NCI-H446 (cell line): ENCODE measurements around the gene RHOB.

Experiments
- DNase-seq, 2 experiments: peaks; one replicate each; lab custom pipeline; 2025; lab: John Stamatoyannopoulos, UW

RHOB gene

GRCh38 chr2:20475567-20475952, 28.7 kb downstream of the RHOB start:
- no peak for DNase-seq

GRCh38 chr2:20476481-20476880, 29.6 kb downstream of the RHOB start:
- no peak for DNase-seq

DNA sequence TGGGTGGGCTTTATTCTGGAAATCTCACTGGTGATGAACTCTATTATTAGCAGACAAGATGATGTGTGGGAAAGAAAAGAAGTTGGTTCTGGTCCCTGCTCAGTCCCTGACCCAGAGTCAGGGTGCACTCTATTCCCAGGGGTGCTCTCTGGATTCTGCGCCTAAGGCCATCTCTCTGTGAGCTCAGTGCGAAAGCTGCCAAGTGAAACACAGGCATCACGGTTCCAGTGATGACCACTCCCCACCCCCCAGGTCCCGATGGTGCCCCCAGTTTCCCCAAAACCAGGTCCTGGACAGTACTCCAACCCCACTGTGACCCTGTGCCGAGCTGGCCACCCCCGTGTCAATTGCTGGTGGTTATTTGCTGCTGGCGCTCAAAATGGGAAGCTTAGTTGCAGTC, 30.1 kb downstream of the RHOB start:
- DNase-seq = no peak

- no peak for DNase-seq
Measured at GRCh38 chr2:20478961-20479360, 32.1 kb downstream of the RHOB start.

- no peak for DNase-seq
Measured at GRCh38 chr2:20479835-20480234, 33.0 kb downstream of the RHOB start.

GRCh38 chr2:20480913-20481312, 34.0 kb downstream of the RHOB start:
- no peak for DNase-seq

- no peak for DNase-seq
Measured at GRCh38 chr2:20481798-20482405, 35.0 kb downstream of the RHOB start.

- DNase-seq = no peak
Measured at GRCh38 chr2:20482725-20483124, 35.9 kb downstream of the RHOB start.

DNA sequence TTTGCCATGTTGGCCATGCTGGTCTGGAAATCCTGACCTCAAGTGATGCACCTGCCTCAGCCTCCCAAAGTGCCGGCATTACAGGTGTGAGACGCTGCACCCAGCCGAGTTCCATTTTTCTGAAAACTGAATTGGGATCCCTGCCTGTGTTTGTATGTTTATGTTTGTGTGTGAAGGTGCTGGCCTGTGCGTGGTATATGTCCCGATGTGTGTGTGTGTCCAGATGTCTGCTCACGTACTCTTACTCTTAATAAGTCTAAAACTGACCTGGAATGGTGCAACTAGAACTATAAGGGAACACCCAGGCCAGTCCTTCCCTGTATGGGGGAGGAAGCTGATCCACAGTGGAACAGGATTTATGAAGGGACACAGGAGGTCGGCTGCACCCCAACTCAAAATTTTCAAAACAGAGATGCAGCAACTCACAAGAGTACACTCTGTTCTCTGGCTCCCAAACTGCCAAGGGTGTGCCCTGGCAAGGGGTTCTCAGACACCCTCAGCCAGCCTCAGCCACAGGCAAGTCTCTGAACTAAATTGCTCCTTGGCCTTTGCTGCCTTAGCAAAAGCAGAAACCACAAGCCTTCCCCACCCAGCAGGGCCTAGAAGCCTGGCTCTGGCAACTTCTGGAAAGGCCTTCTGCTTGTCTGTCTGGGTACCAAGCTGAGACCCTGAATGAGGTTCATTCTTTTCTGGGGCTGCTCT, 36.5 kb downstream of the RHOB start:
- no peak for DNase-seq

GRCh38 chr2:20484034-20484617, 37.3 kb downstream of the RHOB start:
- DNase-seq = no peak

DNA sequence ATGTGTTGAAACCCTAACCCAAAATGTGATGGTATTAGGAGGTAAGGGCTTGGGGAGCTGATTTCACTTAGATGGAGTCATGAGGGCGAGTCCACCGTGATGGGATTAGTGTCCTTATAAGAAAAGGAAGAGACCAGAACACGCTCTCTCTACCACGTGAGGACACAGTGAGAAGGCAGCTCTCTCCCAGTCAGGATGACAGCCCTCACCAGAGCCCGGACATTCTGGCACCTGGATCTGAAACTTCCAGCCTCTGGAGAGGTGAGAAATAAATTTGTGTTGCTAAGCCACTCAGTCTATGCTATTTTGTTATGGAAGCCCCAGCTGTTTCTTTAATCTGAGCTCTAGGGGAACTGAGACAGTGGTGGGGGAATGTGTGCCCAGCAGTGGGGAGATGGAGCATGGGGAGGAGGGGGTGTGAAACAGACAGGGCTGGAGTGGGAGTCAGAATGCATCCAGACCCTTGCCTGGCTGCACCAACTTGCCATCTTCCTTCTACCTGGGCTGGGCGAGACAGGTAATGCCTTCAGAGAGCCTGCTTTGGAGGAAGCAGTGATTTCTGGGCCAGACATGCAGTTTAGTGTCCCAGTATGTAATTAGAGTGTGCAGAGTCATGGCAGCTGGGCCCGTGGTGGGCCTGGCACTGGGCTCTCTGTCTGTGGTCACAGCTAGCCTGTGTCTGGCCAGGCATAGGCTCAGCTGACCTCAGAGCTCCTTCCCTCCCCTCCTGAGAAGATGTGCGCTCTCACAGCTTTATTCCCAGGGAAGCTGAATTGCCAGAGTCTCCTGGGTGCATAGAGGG, 38.1 kb downstream of the RHOB start:
- DNase-seq = no peak

DNA sequence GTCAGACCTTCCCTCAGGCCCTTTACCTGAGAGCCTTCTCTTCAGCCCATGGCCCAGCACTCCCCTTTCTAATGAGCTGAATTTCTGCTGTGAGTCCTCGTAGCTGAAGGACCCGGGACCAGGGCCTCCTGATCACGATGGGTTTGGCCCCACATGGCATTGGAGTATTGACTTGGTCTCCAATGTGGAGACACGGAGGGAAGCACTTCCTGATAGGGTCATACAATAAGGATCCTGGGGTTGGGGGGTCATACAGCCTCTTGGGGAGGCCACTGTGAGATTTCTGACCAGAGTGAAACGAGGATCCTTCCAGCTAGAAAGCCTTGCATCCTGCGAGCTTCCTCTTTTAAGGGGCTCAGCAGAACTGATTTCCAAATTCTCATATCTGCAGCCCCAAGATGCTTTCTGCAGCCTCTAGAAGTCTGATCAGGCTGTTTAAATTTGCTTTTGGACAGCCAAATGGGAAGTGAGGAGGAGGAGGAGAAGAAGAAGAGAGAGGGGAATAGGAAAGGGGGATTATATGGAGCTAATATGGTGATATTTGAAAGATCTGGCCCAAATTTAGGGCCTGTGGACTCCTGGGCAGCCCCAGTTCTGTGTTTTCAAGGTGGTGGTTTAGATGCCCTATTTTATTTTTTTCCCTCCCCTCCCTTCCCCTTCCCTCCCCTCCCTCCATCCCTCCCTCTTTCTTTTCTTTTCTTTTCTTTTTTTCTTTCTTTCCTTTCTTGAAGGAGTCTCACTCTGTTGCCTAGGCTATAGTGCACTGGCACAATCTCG, 38.9 kb downstream of the RHOB start:
- no peak for DNase-seq

DNA sequence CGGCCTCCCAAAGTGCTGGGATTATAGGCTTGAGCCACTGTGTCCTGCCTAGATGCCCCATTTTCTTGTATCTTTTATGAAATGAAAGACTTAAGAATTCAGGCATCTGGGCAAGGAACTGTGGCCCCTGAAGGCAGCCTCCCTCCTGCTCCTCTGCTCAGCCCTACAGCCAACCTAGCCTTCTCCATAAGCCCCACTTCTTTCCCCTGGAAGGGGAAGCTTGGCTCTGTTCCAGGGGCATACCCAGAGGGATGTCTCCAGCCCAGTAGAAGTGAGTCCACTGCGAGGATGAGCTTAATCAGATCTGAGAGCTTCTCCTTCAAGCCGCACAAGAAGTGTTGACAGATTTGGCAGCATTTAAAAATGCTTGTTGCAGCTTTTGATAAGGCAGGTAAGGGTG, 39.7 kb downstream of the RHOB start:
- no peak for DNase-seq

DNA sequence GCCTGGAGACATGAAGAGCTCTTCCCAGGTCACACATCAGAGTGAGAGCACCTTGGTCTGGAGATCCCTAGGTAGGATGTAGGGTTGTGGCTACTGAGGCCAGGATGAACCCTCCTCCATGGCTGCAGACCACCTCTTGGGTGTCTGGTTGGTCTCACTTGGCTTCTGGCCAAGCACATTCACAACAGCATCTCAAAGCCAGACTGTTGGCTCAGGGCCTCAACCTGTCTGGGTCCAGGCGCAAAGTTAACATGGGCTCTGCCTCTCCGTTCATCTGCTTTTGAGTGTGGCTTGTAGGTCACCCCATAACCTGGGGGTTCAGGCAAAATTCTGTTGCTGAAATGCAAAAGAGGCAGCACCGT, 40.1 kb downstream of the RHOB start:
- no peak for DNase-seq

GRCh38 chr2:20487392-20488174, 40.7 kb downstream of the RHOB start:
- no peak for DNase-seq

GRCh38 chr2:20488201-20488641, 41.3 kb downstream of the RHOB start:
- DNase-seq = no peak

- no peak for DNase-seq
Measured at GRCh38 chr2:20488782-20489181, 41.9 kb downstream of the RHOB start.

GRCh38 chr2:20490300-20491181, 43.7 kb downstream of the RHOB start:
- peak in 1 of 2 experiments; percentile 84 for DNase-seq

GRCh38 chr2:20491739-20492531, 45.1 kb downstream of the RHOB start:
- peak in 1 of 2 experiments; percentile 55 for DNase-seq
